Dedifferentiated amniotic fluid mesenchymal stem cell (primary cell): ENCODE results near the gene MTREX.
A peak's percentile ranks its signal among the peaks of the same experiment; 100 is the strongest.
"Not testable (repeated sequence)": the region's sequence is repeated elsewhere in the genome, so short reads cannot be mapped to it uniquely, and the experiment has no call there.

ENCODE experiments used
- DNase-seq: peaks from one replicate; pipeline ENCODE4 v3.0.0-alpha.2; 2016; ENCODE audit errors: extremely low spot score

The MTREX gene

GRCh38 chr5:55307383-55308253 lies at the start of gene MTREX, which contains the start of gene DHX29:
Gene MTREX, plus strand, starts transcription at chr5:55307989. Its CDS starts 25 bp downstream, at chr5:55308014.
Gene DHX29, minus strand, starts transcription at chr5:55307694. Its CDS starts 121 bp downstream, at chr5:55307573.
- DNase-seq = peak; percentile 94

- DNase-seq = no peak
Observed at GRCh38 chr5:55258339-55258738, 49.5 kb upstream of the MTREX start.

- peak; percentile 27 for DNase-seq
Observed at GRCh38 chr5:55276771-55277170, 31.0 kb upstream of the MTREX start.

GRCh38 chr5:55278778-55279177 lies 29.0 kb upstream of the MTREX start:
- peak; percentile 41 for DNase-seq

GRCh38 chr5:55286411-55286933 lies 21.3 kb upstream of the MTREX start:
- no peak for DNase-seq

- no peak for DNase-seq
Observed at GRCh38 chr5:55289808-55290207, 18.0 kb upstream of the MTREX start.

GRCh38 chr5:55290991-55291390 lies 16.8 kb upstream of the MTREX start:
- no peak for DNase-seq

GRCh38 chr5:55294935-55295334 lies 12.9 kb upstream of the MTREX start:
- DNase-seq = no peak

GRCh38 chr5:55300890-55301289 lies 6.9 kb upstream of the MTREX start:
- DNase-seq = no peak

GRCh38 chr5:55303238-55303690 lies 4.5 kb upstream of the MTREX start:
- no peak for DNase-seq

- DNase-seq = no peak
Observed at GRCh38 chr5:55304584-55304983, 3.2 kb upstream of the MTREX start.

- no peak for DNase-seq
Observed at GRCh38 chr5:55305345-55305744, 2.4 kb upstream of the MTREX start.

GRCh38 chr5:55306641-55307382 lies 977 bp upstream of the MTREX start:
- DNase-seq = no peak

- DNase-seq = no peak
Observed at GRCh38 chr5:55308254-55308836, 556 bp downstream of the MTREX start.

- DNase-seq = no peak
Observed at GRCh38 chr5:55313870-55314617, 6.3 kb downstream of the MTREX start.

- DNase-seq = no peak
Observed at GRCh38 chr5:55316289-55316688, 8.5 kb downstream of the MTREX start.

GRCh38 chr5:55316837-55317236 lies 9.0 kb downstream of the MTREX start:
- no peak for DNase-seq

GRCh38 chr5:55318237-55318636 lies 10.4 kb downstream of the MTREX start:
- not testable (repeated sequence) for DNase-seq

- DNase-seq = no peak
Observed at GRCh38 chr5:55319491-55319890, 11.7 kb downstream of the MTREX start.

- DNase-seq = no peak
Observed at GRCh38 chr5:55320571-55320970, 12.8 kb downstream of the MTREX start.

GRCh38 chr5:55324006-55324405 lies 16.2 kb downstream of the MTREX start:
- DNase-seq = no peak
